WTC11 (cell line): ENCODE results near the gene DNAJB5. TPM values are rescaled to one million over a fixed set of nuclear protein-coding genes. Genes with fewer than 3 reads are reported as not detected.

Source experiments
- ATAC-seq: fragments of 200-7000 bp; cut with Tn5 transposase; 2 replicates; pipeline ENCODE4 v1.10.0; 2021; ENCODE audit warnings: mild to moderate bottlenecking, moderate library complexity
- CTCF ChIA-PET: fragments of 300-600 bp; sonication (Branson Sonifier 250); formaldehyde crosslinking; loops from one replicate; lab custom pipeline; 2021; ENCODE audit warnings: antibody characterized with exemption; lab: Charles Lee
- POLR2A ChIA-PET: fragments of 350-600 bp; sonication (Branson Sonifier 250); formaldehyde crosslinking; loops from one replicate; lab custom pipeline; 2021; ENCODE audit warnings: antibody characterized with exemption; lab: Charles Lee
- DNase-seq: peaks from one replicate; pipeline ENCODE4 v3.0.0; 2021; ENCODE audit warnings: low spot score
- H3K27ac Mint-ChIP-seq: 2 replicates; pipeline ENCODE4 v1.8.0; 2021; ENCODE audit warnings: mixed read lengths
- H3K27me3 Mint-ChIP-seq: 2 replicates; pipeline ENCODE4 v1.8.0; 2021; ENCODE audit warnings: low read depth, mild to moderate bottlenecking, moderate library complexity, mixed read lengths
- H3K36me3 Mint-ChIP-seq: 2 replicates; pipeline ENCODE4 v1.8.0; 2021; ENCODE audit warnings: mixed read lengths
- H3K4me1 Mint-ChIP-seq: 2 replicates; pipeline ENCODE4 v1.8.0; 2022; ENCODE audit warnings: mixed read lengths
- H3K4me3 Mint-ChIP-seq: 2 replicates; pipeline ENCODE4 v1.8.0; 2021; ENCODE audit warnings: mild to moderate bottlenecking, moderate library complexity, mixed read lengths
- H3K9me3 Mint-ChIP-seq: 2 replicates; pipeline ENCODE4 v1.8.0; 2021; ENCODE audit warnings: mixed read lengths
- CBFB ChIP-seq: sonication (generic); formaldehyde crosslinking; IDR thresholded peaks from 2 replicates; pipeline ENCODE4 v1.8.1; 2022; ENCODE audit warnings: mild to moderate bottlenecking, low read depth, missing genetic modification reagents
- ESRRA ChIP-seq: sonication (generic); formaldehyde crosslinking; IDR thresholded peaks from 2 replicates; pipeline ENCODE4 v1.8.1; 2022; ENCODE audit warnings: mild to moderate bottlenecking, missing genetic modification reagents, borderline replicate concordance
- FOXJ3 ChIP-seq: sonication (generic); formaldehyde crosslinking; IDR thresholded peaks from 2 replicates; pipeline ENCODE4 v1.9.0; 2021; ENCODE audit warnings: missing genetic modification reagents, mild to moderate bottlenecking, borderline replicate concordance
- FOXP1 ChIP-seq: sonication (generic); formaldehyde crosslinking; IDR thresholded peaks from 2 replicates; pipeline ENCODE4 v1.8.0; 2022; ENCODE audit warnings: missing genetic modification reagents, mild to moderate bottlenecking, moderate library complexity, borderline replicate concordance
- GABPB1 ChIP-seq: sonication (generic); formaldehyde crosslinking; IDR thresholded peaks from 2 replicates; pipeline ENCODE4 v1.8.1; 2023; ENCODE audit warnings: mild to moderate bottlenecking, missing genetic modification reagents
- GRHL2 ChIP-seq: fragments of 250-450 bp; sonication (Bioruptor Pico); IDR thresholded peaks from 2 replicates; pipeline ENCODE4 v1.8.0; 2022; ENCODE audit warnings: mild to moderate bottlenecking, moderate library complexity; ENCODE audit not compliant: insufficient replicate concordance, severe bottlenecking
- TCF7 ChIP-seq: sonication (generic); formaldehyde crosslinking; IDR thresholded peaks from 2 replicates; pipeline ENCODE4 v1.8.0; 2022; ENCODE audit warnings: mild to moderate bottlenecking, low read depth, missing genetic modification reagents, moderate library complexity
- ZNF232 ChIP-seq: sonication (generic); formaldehyde crosslinking; IDR thresholded peaks from 2 replicates; pipeline ENCODE4 v1.8.0; 2022; ENCODE audit warnings: mild to moderate bottlenecking, missing genetic modification reagents
- ZNF423 ChIP-seq: fragments of 250-450 bp; sonication (Bioruptor Pico); IDR thresholded peaks from 2 replicates; pipeline ENCODE4 v2.1.2; 2022; ENCODE audit warnings: mild to moderate bottlenecking, moderate library complexity
- total RNA-seq: library from RNA; stranded (reverse); gene quantifications from 3 replicates; pipeline ENCODE4 v1.2.3, GENCODE V29; 2021
- TF ChIP-seq, protein P1 (sequence below): fragments of 250-450 bp; sonication (Bioruptor Pico); IDR thresholded peaks from 2 replicates; pipeline ENCODE4 v1.8.0; 2021; ENCODE audit warnings: mild to moderate bottlenecking
- TF ChIP-seq, protein P2 (sequence below): sonication (generic); formaldehyde crosslinking; IDR thresholded peaks from 2 replicates; pipeline ENCODE4 v1.8.0; 2022; ENCODE audit warnings: missing genetic modification reagents
- TF ChIP-seq, protein P3 (sequence below): sonication (generic); formaldehyde crosslinking; IDR thresholded peaks from 2 replicates; pipeline ENCODE4 v1.8.1; 2022; ENCODE audit warnings: low read depth, mild to moderate bottlenecking, moderate library complexity, missing genetic modification reagents, borderline replicate concordance
- TF ChIP-seq, protein P4 (sequence below): sonication (generic); formaldehyde crosslinking; IDR thresholded peaks from 2 replicates; pipeline ENCODE4 v1.8.1; 2023; ENCODE audit warnings: mild to moderate bottlenecking, missing genetic modification reagents, borderline replicate concordance
- TF ChIP-seq, protein P5 (sequence below): fragments of 250-450 bp; sonication (Bioruptor Pico); IDR thresholded peaks from 2 replicates; pipeline ENCODE4 v2.1.2; 2022; ENCODE audit warnings: mild to moderate bottlenecking, moderate library complexity

The DNAJB5 gene
- total RNA-seq, 1 experiment from 2014 or later: 30.0 TPM

DNA sequence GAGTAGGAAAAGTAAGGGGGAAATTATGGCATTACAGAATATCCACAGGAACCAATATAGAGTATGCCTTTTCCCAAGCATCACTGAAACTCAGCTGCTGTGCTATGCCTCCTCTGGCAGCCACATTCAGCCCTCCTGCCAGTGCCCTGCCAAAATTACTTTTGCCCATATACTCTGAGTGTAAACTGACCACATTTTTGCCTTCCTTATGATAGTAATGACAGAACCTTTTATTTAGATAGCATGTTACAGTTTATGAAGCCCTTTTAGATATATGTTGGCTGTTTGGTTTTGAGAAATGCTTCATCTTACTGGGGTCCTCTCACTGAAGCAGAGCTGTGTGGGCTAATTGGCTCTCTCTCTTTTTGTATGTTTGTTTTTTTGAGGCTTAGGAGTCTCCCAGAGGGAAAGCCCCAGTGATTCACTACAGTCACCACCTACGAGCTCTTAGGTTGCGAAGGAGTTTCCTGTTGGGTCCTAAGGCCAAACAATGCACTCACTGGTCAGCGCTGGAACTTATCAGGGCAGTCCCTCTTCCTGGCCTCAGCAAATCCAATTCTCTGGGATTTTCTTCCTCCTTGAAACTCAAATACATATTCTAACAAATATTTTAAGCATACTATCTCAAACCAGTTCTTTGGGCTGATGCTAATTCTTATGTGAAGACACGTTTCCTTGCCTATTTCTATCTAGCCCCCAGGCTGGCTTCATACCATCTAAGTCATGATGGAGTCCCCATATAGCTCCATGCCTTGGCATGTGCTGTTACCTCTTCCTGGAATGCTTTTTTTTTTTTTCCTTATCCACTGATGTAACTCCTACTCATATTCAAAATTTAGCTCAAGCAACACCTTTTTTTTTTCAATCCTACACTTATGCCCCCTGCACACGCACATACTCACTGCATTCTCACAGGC is 27.7 kb upstream of the DNAJB5 start:
- POLR2A ChIA-PET: no interaction called here
- TF ChIP-seq TCF7 (CRISPR knock-in tag): no peak
- TF ChIP-seq, protein P1, sequence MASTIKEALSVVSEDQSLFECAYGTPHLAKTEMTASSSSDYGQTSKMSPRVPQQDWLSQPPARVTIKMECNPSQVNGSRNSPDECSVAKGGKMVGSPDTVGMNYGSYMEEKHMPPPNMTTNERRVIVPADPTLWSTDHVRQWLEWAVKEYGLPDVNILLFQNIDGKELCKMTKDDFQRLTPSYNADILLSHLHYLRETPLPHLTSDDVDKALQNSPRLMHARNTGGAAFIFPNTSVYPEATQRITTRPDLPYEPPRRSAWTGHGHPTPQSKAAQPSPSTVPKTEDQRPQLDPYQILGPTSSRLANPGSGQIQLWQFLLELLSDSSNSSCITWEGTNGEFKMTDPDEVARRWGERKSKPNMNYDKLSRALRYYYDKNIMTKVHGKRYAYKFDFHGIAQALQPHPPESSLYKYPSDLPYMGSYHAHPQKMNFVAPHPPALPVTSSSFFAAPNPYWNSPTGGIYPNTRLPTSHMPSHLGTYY (CRISPR knock-in tag): no peak
- TF ChIP-seq GABPB1 (CRISPR knock-in tag): no peak
- no peak for TF ChIP-seq ESRRA (CRISPR knock-in tag)
- no peak for TF ChIP-seq FOXP1
- TF ChIP-seq ZNF232 (CRISPR knock-in tag): no peak
- no peak for TF ChIP-seq CBFB (CRISPR knock-in tag)
- TF ChIP-seq, protein P2, sequence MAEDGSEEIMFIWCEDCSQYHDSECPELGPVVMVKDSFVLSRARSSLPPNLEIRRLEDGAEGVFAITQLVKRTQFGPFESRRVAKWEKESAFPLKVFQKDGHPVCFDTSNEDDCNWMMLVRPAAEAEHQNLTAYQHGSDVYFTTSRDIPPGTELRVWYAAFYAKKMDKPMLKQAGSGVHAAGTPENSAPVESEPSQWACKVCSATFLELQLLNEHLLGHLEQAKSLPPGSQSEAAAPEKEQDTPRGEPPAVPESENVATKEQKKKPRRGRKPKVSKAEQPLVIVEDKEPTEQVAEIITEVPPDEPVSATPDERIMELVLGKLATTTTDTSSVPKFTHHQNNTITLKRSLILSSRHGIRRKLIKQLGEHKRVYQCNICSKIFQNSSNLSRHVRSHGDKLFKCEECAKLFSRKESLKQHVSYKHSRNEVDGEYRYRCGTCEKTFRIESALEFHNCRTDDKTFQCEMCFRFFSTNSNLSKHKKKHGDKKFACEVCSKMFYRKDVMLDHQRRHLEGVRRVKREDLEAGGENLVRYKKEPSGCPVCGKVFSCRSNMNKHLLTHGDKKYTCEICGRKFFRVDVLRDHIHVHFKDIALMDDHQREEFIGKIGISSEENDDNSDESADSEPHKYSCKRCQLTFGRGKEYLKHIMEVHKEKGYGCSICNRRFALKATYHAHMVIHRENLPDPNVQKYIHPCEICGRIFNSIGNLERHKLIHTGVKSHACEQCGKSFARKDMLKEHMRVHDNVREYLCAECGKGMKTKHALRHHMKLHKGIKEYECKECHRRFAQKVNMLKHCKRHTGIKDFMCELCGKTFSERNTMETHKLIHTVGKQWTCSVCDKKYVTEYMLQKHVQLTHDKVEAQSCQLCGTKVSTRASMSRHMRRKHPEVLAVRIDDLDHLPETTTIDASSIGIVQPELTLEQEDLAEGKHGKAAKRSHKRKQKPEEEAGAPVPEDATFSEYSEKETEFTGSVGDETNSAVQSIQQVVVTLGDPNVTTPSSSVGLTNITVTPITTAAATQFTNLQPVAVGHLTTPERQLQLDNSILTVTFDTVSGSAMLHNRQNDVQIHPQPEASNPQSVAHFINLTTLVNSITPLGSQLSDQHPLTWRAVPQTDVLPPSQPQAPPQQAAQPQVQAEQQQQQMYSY (CRISPR knock-in tag): no peak
- TF ChIP-seq ZNF423 (CRISPR knock-in tag): no peak
- TF ChIP-seq, protein P3, sequence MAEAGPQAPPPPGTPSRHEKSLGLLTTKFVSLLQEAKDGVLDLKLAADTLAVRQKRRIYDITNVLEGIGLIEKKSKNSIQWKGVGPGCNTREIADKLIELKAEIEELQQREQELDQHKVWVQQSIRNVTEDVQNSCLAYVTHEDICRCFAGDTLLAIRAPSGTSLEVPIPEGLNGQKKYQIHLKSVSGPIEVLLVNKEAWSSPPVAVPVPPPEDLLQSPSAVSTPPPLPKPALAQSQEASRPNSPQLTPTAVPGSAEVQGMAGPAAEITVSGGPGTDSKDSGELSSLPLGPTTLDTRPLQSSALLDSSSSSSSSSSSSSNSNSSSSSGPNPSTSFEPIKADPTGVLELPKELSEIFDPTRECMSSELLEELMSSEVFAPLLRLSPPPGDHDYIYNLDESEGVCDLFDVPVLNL (CRISPR knock-in tag): no peak
- TF ChIP-seq FOXJ3 (CRISPR knock-in tag): no peak
- TF ChIP-seq, protein P4, sequence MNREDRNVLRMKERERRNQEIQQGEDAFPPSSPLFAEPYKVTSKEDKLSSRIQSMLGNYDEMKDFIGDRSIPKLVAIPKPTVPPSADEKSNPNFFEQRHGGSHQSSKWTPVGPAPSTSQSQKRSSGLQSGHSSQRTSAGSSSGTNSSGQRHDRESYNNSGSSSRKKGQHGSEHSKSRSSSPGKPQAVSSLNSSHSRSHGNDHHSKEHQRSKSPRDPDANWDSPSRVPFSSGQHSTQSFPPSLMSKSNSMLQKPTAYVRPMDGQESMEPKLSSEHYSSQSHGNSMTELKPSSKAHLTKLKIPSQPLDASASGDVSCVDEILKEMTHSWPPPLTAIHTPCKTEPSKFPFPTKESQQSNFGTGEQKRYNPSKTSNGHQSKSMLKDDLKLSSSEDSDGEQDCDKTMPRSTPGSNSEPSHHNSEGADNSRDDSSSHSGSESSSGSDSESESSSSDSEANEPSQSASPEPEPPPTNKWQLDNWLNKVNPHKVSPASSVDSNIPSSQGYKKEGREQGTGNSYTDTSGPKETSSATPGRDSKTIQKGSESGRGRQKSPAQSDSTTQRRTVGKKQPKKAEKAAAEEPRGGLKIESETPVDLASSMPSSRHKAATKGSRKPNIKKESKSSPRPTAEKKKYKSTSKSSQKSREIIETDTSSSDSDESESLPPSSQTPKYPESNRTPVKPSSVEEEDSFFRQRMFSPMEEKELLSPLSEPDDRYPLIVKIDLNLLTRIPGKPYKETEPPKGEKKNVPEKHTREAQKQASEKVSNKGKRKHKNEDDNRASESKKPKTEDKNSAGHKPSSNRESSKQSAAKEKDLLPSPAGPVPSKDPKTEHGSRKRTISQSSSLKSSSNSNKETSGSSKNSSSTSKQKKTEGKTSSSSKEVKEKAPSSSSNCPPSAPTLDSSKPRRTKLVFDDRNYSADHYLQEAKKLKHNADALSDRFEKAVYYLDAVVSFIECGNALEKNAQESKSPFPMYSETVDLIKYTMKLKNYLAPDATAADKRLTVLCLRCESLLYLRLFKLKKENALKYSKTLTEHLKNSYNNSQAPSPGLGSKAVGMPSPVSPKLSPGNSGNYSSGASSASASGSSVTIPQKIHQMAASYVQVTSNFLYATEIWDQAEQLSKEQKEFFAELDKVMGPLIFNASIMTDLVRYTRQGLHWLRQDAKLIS (CRISPR knock-in tag): no peak
- TF ChIP-seq, protein P5, sequence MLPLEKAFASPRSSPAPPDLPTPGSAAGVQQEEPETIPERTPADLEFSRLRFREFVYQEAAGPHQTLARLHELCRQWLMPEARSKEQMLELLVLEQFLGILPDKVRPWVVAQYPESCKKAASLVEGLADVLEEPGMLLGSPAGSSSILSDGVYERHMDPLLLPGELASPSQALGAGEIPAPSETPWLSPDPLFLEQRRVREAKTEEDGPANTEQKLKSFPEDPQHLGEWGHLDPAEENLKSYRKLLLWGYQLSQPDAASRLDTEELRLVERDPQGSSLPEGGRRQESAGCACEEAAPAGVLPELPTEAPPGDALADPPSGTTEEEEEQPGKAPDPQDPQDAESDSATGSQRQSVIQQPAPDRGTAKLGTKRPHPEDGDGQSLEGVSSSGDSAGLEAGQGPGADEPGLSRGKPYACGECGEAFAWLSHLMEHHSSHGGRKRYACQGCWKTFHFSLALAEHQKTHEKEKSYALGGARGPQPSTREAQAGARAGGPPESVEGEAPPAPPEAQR (CRISPR knock-in tag): no peak
- TF ChIP-seq GRHL2 (CRISPR knock-in tag): no peak

More for the DNA sequence above, 27.7 kb upstream of the DNAJB5 start:
- H3K36me3 Mint-ChIP-seq: no peaks in the 10 kb centered on the region
- CTCF ChIA-PET: interaction anchor here (0.8 to 3.0 kb wide), 8 partner anchors 11 to 201 kb away, joined by 3 to 22 read pairs (median 8); partner anchors contain the start of gene DNAJB5
- H3K9me3 Mint-ChIP-seq: no peaks in the 10 kb centered on the region
- peaks cover 42% of the 10 kb centered on the region for H3K27me3 Mint-ChIP-seq
- H3K4me1 Mint-ChIP-seq: peaks cover 19% of the 10 kb centered on the region
- ATAC-seq (no peak), DNase-seq (no peak)
- no peak overlapping the region for H3K27ac Mint-ChIP-seq
- no peak overlapping the region for H3K4me3 Mint-ChIP-seq
